H1 (cell line): ENCODE data around the gene ELMOD2. TPM values are rescaled to one million over a fixed set of nuclear protein-coding genes. Genes with fewer than 3 reads are reported as not detected.

ENCODE experiments used
- CTCF ChIA-PET: fragments of 300-600 bp; sonication (Branson Sonifier 250); formaldehyde crosslinking; loops from one replicate; lab custom pipeline; 2021; ENCODE audit not compliant: partially characterized antibody; lab: Charles Lee
- POLR2A ChIA-PET: fragments of 300-600 bp; sonication (Branson Sonifier 250); formaldehyde crosslinking; loops from one replicate; lab custom pipeline; 2021; ENCODE audit warnings: inconsistent platforms; ENCODE audit not compliant: partially characterized antibody; lab: Charles Lee
- DNase-seq, 2 experiments: peaks; one replicate each; pipeline versions ENCODE4 v3.0.0 to v3.0.0-alpha.2; 2010 to 2022; ENCODE audit warnings: low spot score in 2 of 2, low read depth in 1 of 2, mixed read lengths in 1 of 2
- FAIRE-seq: peaks from 2 replicates; lab custom pipeline; 2011; peaks lifted over from hg19 to GRCh38; lab: Jason Lieb, UNC
- H2AFZ ChIP-seq: 2 replicates; pipeline ENCODE4 v1.8.1; 2012; ENCODE audit warnings: low read length, inconsistent platforms
- H2AK5ac ChIP-seq: 2 replicates; pipeline ENCODE4 v1.6.1; 2013; ENCODE audit warnings: low read depth, low read length
- H2BK120ac ChIP-seq: replicated peaks from 2 replicates; pipeline ENCODE3; 2013; ENCODE audit warnings: low read depth, low read length, inconsistent platforms
- H2BK12ac ChIP-seq: 2 replicates; pipeline ENCODE4 v1.6.1; 2013; ENCODE audit warnings: low read depth, low read length
- H2BK15ac ChIP-seq: 2 replicates; pipeline ENCODE4 v1.6.1; 2013; ENCODE audit warnings: low read length
- H2BK20ac ChIP-seq: 2 replicates; pipeline ENCODE4 v1.6.1; 2013; ENCODE audit warnings: low read length
- H2BK5ac ChIP-seq: 2 replicates; pipeline ENCODE4 v1.6.1; 2013; ENCODE audit warnings: low read depth, low read length
- H3K14ac ChIP-seq: 2 replicates; pipeline ENCODE4 v1.6.1; 2013; ENCODE audit warnings: inconsistent platforms; ENCODE audit not compliant: insufficient read length
- H3K18ac ChIP-seq: 2 replicates; pipeline ENCODE4 v1.6.1; 2013; ENCODE audit warnings: low read length; ENCODE audit errors: extremely low read depth
- H3K23ac ChIP-seq: 2 replicates; pipeline ENCODE4 v1.6.1; 2013; ENCODE audit warnings: inconsistent platforms; ENCODE audit not compliant: insufficient read length
- H3K23me2 ChIP-seq: 2 replicates; pipeline ENCODE4 v1.6.1; 2013; ENCODE audit warnings: low read depth, low read length
- H3K27ac ChIP-seq: 2 replicates; pipeline ENCODE4 v1.6.1; 2011; ENCODE audit warnings: low read depth, low read length, inconsistent platforms
- H3K27me3 ChIP-seq, 4 experiments: replicated peaks in 1 of 4; 1 replicate in 1 of 4; 2 replicates in 3 of 4; pipeline versions ENCODE4 v1.6.1 to v1.8.1; 2011 to 2013; ENCODE audit warnings: low read length in 3 of 4, mild to moderate bottlenecking in 3 of 4, inconsistent platforms in 2 of 4, mixed read lengths in 2 of 4, moderate library complexity in 1 of 4; ENCODE audit not compliant: control insufficient read depth in 3 of 4, insufficient read depth in 3 of 4; ENCODE audit errors: extremely low read depth in 1 of 4
- H3K36me3 ChIP-seq, 4 experiments: 2 replicates each; pipeline versions ENCODE4 v1.6.1 to v1.8.1; 2011 to 2013; ENCODE audit warnings: mild to moderate bottlenecking in 4 of 4, low read length in 3 of 4, moderate library complexity in 2 of 4, control low read depth in 1 of 4, inconsistent platforms in 1 of 4; ENCODE audit not compliant: insufficient read depth in 4 of 4, control insufficient read depth in 2 of 4
- H3K4ac ChIP-seq: replicated peaks from 2 replicates; pipeline ENCODE3; 2013; ENCODE audit warnings: low read length, low read depth, mixed read lengths, inconsistent platforms; ENCODE audit not compliant: insufficient read length
- H3K4me1 ChIP-seq, 4 experiments: replicated peaks in 1 of 4; 1 replicate in 1 of 4; 2 replicates in 3 of 4; pipeline versions ENCODE4 v1.6.1 to v1.8.1; 2011 to 2013; ENCODE audit warnings: low read length in 3 of 4, inconsistent platforms in 2 of 4, mixed read lengths in 1 of 4; ENCODE audit not compliant: insufficient read depth in 4 of 4, control insufficient read depth in 3 of 4
- H3K4me2 ChIP-seq, 2 experiments: 2 replicates each; pipeline versions ENCODE4 v1.6.1 to v1.8.1; 2011 to 2013; ENCODE audit warnings: low read depth in 2 of 2, low read length in 2 of 2, control low read depth in 1 of 2, inconsistent platforms in 1 of 2, mild to moderate bottlenecking in 1 of 2; ENCODE audit not compliant: insufficient read depth in 1 of 2
- H3K4me3 ChIP-seq, 4 experiments: fragments of 200-600, 300-600 bp in 1 of 4; sonication (generic), shearing (Covaris generic), sonication (Bioruptor Twin) in 1 of 4; 2 replicates each; pipeline versions ENCODE4 v1.5.1 to v1.8.1; 2011 to 2016; ENCODE audit warnings: low read length in 4 of 4, low read depth in 3 of 4, control low read depth in 2 of 4, inconsistent platforms in 2 of 4, mild to moderate bottlenecking in 2 of 4, mixed read lengths in 1 of 4, moderate library complexity in 1 of 4; ENCODE audit not compliant: insufficient read depth in 2 of 4; ENCODE audit errors: extremely low read depth in 1 of 4
- H3K56ac ChIP-seq: replicated peaks from 2 replicates; pipeline ENCODE3; 2013; ENCODE audit warnings: low read depth, mild to moderate bottlenecking, mixed read lengths, low read length, inconsistent platforms; ENCODE audit not compliant: insufficient read length
- H3K79me1 ChIP-seq: 2 replicates; pipeline ENCODE4 v1.6.1; 2013; ENCODE audit warnings: low read depth, low read length, control low read depth
- H3K79me2 ChIP-seq, 2 experiments: 2 replicates each; pipeline versions ENCODE4 v1.6.1 to v1.8.1; 2012 to 2013; ENCODE audit warnings: low read length in 2 of 2, mild to moderate bottlenecking in 2 of 2, inconsistent platforms in 1 of 2; ENCODE audit not compliant: insufficient read depth in 2 of 2, control insufficient read depth in 1 of 2
- H3K9ac ChIP-seq, 4 experiments: replicated peaks in 1 of 4; 1 replicate in 1 of 4; 2 replicates in 3 of 4; pipeline versions ENCODE4 v1.6.1 to v1.8.1; 2011 to 2013; ENCODE audit warnings: low read depth in 3 of 4, low read length in 3 of 4, control low read depth in 2 of 4, mild to moderate bottlenecking in 2 of 4, moderate library complexity in 2 of 4, inconsistent platforms in 1 of 4; ENCODE audit errors: extremely low read depth in 1 of 4
- H3K9me3 ChIP-seq, 2 experiments: 2 replicates each; pipeline versions ENCODE4 v1.6.1 to v1.8.1; 2012 to 2013; ENCODE audit warnings: mild to moderate bottlenecking in 2 of 2, moderate library complexity in 2 of 2, control low read depth in 1 of 2, inconsistent platforms in 1 of 2, low read depth in 1 of 2, low read length in 1 of 2, mixed read lengths in 1 of 2; ENCODE audit not compliant: insufficient read depth in 2 of 2
- H4K20me1 ChIP-seq, 2 experiments: replicated peaks in 1 of 2; 2 replicates each; pipeline versions ENCODE3 to v1.8.1; 2011 to 2013; ENCODE audit warnings: inconsistent platforms in 2 of 2, low read length in 2 of 2, mild to moderate bottlenecking in 1 of 2; ENCODE audit not compliant: insufficient read depth in 2 of 2, control insufficient read depth in 1 of 2
- H4K5ac ChIP-seq: 2 replicates; pipeline ENCODE4 v1.6.1; 2013; ENCODE audit warnings: low read length, low read depth, mixed read lengths, inconsistent platforms; ENCODE audit not compliant: insufficient read length
- H4K8ac ChIP-seq: 2 replicates; pipeline ENCODE4 v1.8.0; 2013; ENCODE audit warnings: mild to moderate bottlenecking, moderate library complexity, low read length, inconsistent platforms; ENCODE audit not compliant: insufficient read depth; ENCODE audit errors: extremely low read depth
- H4K91ac ChIP-seq: replicated peaks from 2 replicates; pipeline ENCODE3; 2013; ENCODE audit warnings: low read length, mixed read lengths, inconsistent platforms; ENCODE audit not compliant: insufficient read length
- CREB1 ChIP-seq: IDR thresholded peaks from 2 replicates; pipeline ENCODE4 v1.6.1; 2012; ENCODE audit warnings: inconsistent platforms
- PHF8 ChIP-seq: fragments of 200-600 bp; sonication (generic); conservative IDR thresholded peaks from 2 replicates; pipeline ENCODE4 v1.7.1; 2012; ENCODE audit warnings: low read depth, mild to moderate bottlenecking, inconsistent platforms, low read length, moderate library complexity
- RAD21 ChIP-seq, 2 experiments: IDR thresholded peaks in 1 of 2; conservative IDR thresholded peaks in 1 of 2; 2 replicates each; pipeline ENCODE4 v1.6.1; 2011; ENCODE audit warnings: low read depth in 2 of 2, low read length in 2 of 2, improper control_type of control experiment in 1 of 2, inconsistent platforms in 1 of 2, mild to moderate bottlenecking in 1 of 2, moderate library complexity in 1 of 2
- RFX5 ChIP-seq: IDR thresholded peaks from 2 replicates; pipeline ENCODE4 v1.6.1; 2011; ENCODE audit warnings: low read depth, low read length, improper control_type of control experiment, borderline replicate concordance
- SAP30 ChIP-seq: fragments of 300-600 bp; sonication (generic); IDR thresholded peaks from 2 replicates; pipeline ENCODE4 v1.7.1; 2012; ENCODE audit warnings: low read length, moderate library complexity, mild to moderate bottlenecking, inconsistent platforms; ENCODE audit not compliant: insufficient read depth, insufficient replicate concordance
- SIN3A ChIP-seq, 2 experiments: IDR thresholded peaks in 1 of 2; conservative IDR thresholded peaks in 1 of 2; 2 replicates each; pipeline ENCODE4 v1.6.1; 2011 to 2012; ENCODE audit warnings: low read length in 2 of 2, improper control_type of control experiment in 1 of 2, low read depth in 1 of 2, mild to moderate bottlenecking in 1 of 2
- SIRT6 ChIP-seq: IDR thresholded peaks from one replicate; pipeline ENCODE4 v1.7.1; 2012; ENCODE audit warnings: low read length, inconsistent platforms
- SP4 ChIP-seq: IDR thresholded peaks from 2 replicates; pipeline ENCODE4 v1.6.1; 2012; ENCODE audit warnings: low read length, inconsistent platforms
- WGBS, 2 experiments: shearing (Covaris generic) in 1 of 2; methylation state at CpG; one replicate each; pipeline versions ENCODE4 v1.1.6 to v1.1.7; 2013 to 2015; ENCODE audit warnings: low lambda C conversion rate in 2 of 2, mixed read lengths in 2 of 2, inconsistent platforms in 1 of 2, low coverage in 1 of 2, missing lambda C conversion rate in 1 of 2; ENCODE audit not compliant: insufficient replicate concordance in 2 of 2, insufficient coverage in 1 of 2, insufficient read length in 1 of 2; ENCODE audit errors: extremely low coverage in 1 of 2, missing lambda C conversion rate in 1 of 2; 5-methylcytosine and 5-hydroxymethylcytosine counted together
- polyA plus RNA-seq, 7 experiments: library from polyadenylated mRNA; depleted of rRNA in 3 of 7; stranded (reverse) in 5 of 7; unstranded in 2 of 7; fragments of >200 nt in 5 of 7; fragments of 200-250 nt in 2 of 7; gene quantifications; 1 replicate in 5 of 7; 2 replicates in 1 of 7; 4 replicates in 1 of 7; pipeline versions ENCODE4 v1.2.1 to v1.2.3, GENCODE V29; 2011 to 2013; ENCODE audit warnings: missing spikeins in 2 of 7, mixed read lengths in 2 of 7
- total RNA-seq: library from RNA; stranded (reverse); fragmentation: NEBNext Ultra II Directional; extraction: Animal tissue kit (Norgen Biotek cat#: 25700); gene quantifications from 2 replicates; pipeline ENCODE4 v1.2.1, GENCODE V29; 2021
- TF ChIP-seq, protein P1 (sequence below): IDR thresholded peaks from 2 replicates; pipeline ENCODE4 v1.6.1; 2012; ENCODE audit warnings: inconsistent platforms

ELMOD2 gene
- total and polyA plus RNA-seq, 2 of the 8 experiments (the other 6 are each of a cell fraction or from before 2014, with no cell fraction given), result 6.6 to 27.9 TPM

DNA sequence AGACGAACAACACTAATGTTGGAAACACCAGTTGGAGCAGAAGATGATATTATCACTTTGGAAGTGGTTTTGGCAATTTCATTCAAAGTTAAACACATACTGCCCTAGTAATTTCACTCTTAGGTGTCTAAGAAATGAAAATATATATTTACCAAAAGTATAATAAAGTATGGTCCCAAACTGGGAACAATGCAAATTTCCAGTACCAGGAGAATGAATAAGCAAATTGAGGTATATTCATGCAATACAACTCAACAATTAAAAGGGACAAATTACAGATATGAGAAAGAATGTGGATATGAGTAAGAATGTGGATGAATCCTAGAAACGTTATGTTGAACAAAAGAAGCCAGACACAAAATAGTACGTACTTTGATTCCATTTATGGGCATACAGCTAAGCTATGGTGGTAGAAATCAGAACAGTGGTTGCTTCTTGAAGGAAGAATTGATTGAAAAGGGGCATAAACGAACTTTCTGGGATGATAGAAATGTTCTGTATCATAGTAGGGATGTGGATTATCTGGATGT is 10.0 kb downstream of the ELMOD2 start:
- no peak overlapping the region for H2BK20ac ChIP-seq
- H4K91ac ChIP-seq, result no peak overlapping the region
- no peaks in the 10 kb centered on the region for H3K4me1 ChIP-seq
- no peak overlapping the region for H3K9ac ChIP-seq
- H3K14ac ChIP-seq, result no peak overlapping the region
- no peak overlapping the region for H4K8ac ChIP-seq
- H4K20me1 ChIP-seq, result peaks cover 0 to 3% of the 10 kb centered on the region in 2 experiments
- H3K9me3 ChIP-seq, result no peaks in the 10 kb centered on the region
- H2AFZ ChIP-seq, result no peak overlapping the region
- H3K23ac ChIP-seq, result no peak overlapping the region
- POLR2A ChIA-PET, result no interaction called here
- no peak overlapping the region for H3K4me3 ChIP-seq
- H3K79me2 ChIP-seq, result no peaks in the 10 kb centered on the region
- no peak overlapping the region for H3K18ac ChIP-seq
- no peak overlapping the region for H2AK5ac ChIP-seq
- no peak overlapping the region for H2BK120ac ChIP-seq
- H2BK12ac ChIP-seq, result no peak overlapping the region
- H3K36me3 ChIP-seq, result peaks cover 0 to 20% (median 5%) of the 10 kb centered on the region in 4 experiments; a peak in 3 of 8 replicates
- no peak overlapping the region for H3K4me2 ChIP-seq
- no peak overlapping the region for H3K56ac ChIP-seq
- H2BK5ac ChIP-seq, result no peak overlapping the region
- no peak overlapping the region for H2BK15ac ChIP-seq
- FAIRE-seq, result no peak
- no peak overlapping the region for H4K5ac ChIP-seq
- H3K27me3 ChIP-seq, result no peaks in the 10 kb centered on the region
- H3K79me1 ChIP-seq, result no peaks in the 10 kb centered on the region; the same call in 1 of the 2 replicates
- H3K23me2 ChIP-seq, result no peaks in the 10 kb centered on the region
- H3K4ac ChIP-seq, result no peak overlapping the region
- no peak for TF ChIP-seq SIN3A (conservative IDR thresholded peaks at IDR 0.05 in 1 of 2, IDR thresholded peaks at IDR 0.05 in 1 of 2; ENCODE audit: low read depth in 1 of 2, low read length in 2 of 2)
- TF ChIP-seq RFX5, result no peak
- TF ChIP-seq RAD21 (IDR thresholded peaks at IDR 0.05 in 1 of 2, conservative IDR thresholded peaks at IDR 0.05 in 1 of 2; ENCODE audit: low read depth in 2 of 2, low read length in 2 of 2), result no peak
- TF ChIP-seq SAP30, result no peak
- TF ChIP-seq SIRT6, result no peak
- TF ChIP-seq, protein P1, sequence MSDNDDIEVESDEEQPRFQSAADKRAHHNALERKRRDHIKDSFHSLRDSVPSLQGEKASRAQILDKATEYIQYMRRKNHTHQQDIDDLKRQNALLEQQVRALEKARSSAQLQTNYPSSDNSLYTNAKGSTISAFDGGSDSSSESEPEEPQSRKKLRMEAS, result no peak
- no peak for TF ChIP-seq SP4
- TF ChIP-seq PHF8, result no peak
- TF ChIP-seq CREB1, result no peak
- DNase-seq, result no peak
- CTCF ChIA-PET, result interaction anchor here (1.3 to 1.4 kb wide), 2 partner anchors 34 to 97 kb away, joined by 3 to 4 read pairs; no protein-coding TSS in a partner anchor
- WGBS, 2 experiments, result 89 to 100% methylated on average over 1 to 4 of the region's 4 CpGs
- no peak overlapping the region for H3K27ac ChIP-seq
